OCI-LY7 (cell line): Measurements from ENCODE around the gene PXDN. TPM values are rescaled to one million over a fixed set of nuclear protein-coding genes. Genes with fewer than 3 reads are reported as not detected.

Source experiments
- BruUV-seq: library from RNA; stranded (reverse); fragments of 400-500 nt; replicated peaks from 2 replicates; lab custom pipeline; 2021; lab: Mats Ljungman, UMichigan
- CTCF ChIA-PET: fragments of 300-600 bp; sonication (Branson Sonifier 250); formaldehyde crosslinking; loops from one replicate; lab custom pipeline; 2022; ENCODE audit warnings: antibody characterized with exemption; ENCODE audit not compliant: unreplicated experiment; lab: Charles Lee
- POLR2A ChIA-PET: fragments of 300-600 bp; sonication (Branson Sonifier 250); formaldehyde crosslinking; loops from one replicate; lab custom pipeline; 2022; ENCODE audit warnings: antibody characterized with exemption; lab: Charles Lee
- DNase-seq: peaks from one replicate; pipeline ENCODE4 v3.0.0-alpha.2; 2015; ENCODE audit warnings: low spot score
- H2AFZ ChIP-seq: fragments of 200-600 bp; sonication (generic), shearing (Covaris generic); 2 replicates; pipeline ENCODE4 v1.6.1; 2014; ENCODE audit warnings: mild to moderate bottlenecking, antibody characterized with exemption, low read length, moderate library complexity
- H3K27ac ChIP-seq: fragments of 200-600 bp; sonication (generic); 2 replicates; pipeline ENCODE4 v1.5.1; 2014; ENCODE audit warnings: mixed run types, low read depth, mild to moderate bottlenecking, moderate library complexity, low read length, inconsistent platforms; ENCODE audit not compliant: poor library complexity, severe bottlenecking
- H3K36me3 ChIP-seq: fragments of 200-600 bp; sonication (generic); 2 replicates; pipeline ENCODE4 v1.6.1; 2014; ENCODE audit warnings: mild to moderate bottlenecking, antibody characterized with exemption, low read length, moderate library complexity, mixed read lengths; ENCODE audit not compliant: insufficient read depth
- H3K4me1 ChIP-seq: fragments of 200-600 bp; sonication (generic); 2 replicates; pipeline ENCODE4 v1.5.1; 2014; ENCODE audit warnings: mild to moderate bottlenecking, low read length; ENCODE audit not compliant: insufficient read depth, poor library complexity, severe bottlenecking
- H3K4me2 ChIP-seq: fragments of 200-600 bp; sonication (generic); 2 replicates; pipeline ENCODE4 v1.6.1; 2014; ENCODE audit warnings: mild to moderate bottlenecking, low read length
- H3K4me3 ChIP-seq: fragments of 200-600 bp; sonication (generic); 2 replicates; pipeline ENCODE4 v1.5.1; 2014; ENCODE audit warnings: mild to moderate bottlenecking, low read depth, low read length; ENCODE audit not compliant: poor library complexity, severe bottlenecking
- H3K79me2 ChIP-seq: fragments of 200-600 bp; sonication (generic); 2 replicates; pipeline ENCODE4 v1.6.1; 2016; ENCODE audit warnings: low read depth, mild to moderate bottlenecking, low read length, moderate library complexity, mixed read lengths; ENCODE audit not compliant: insufficient read depth
- H3K9me2 ChIP-seq: fragments of 200-600 bp; sonication (generic); 2 replicates; pipeline ENCODE4 v1.6.1; 2016; ENCODE audit warnings: mild to moderate bottlenecking, low read length, mixed read lengths; ENCODE audit not compliant: insufficient read depth
- H3K9me3 ChIP-seq: fragments of 200-600 bp; sonication (generic); 2 replicates; pipeline ENCODE4 v1.6.1; 2014; ENCODE audit warnings: mild to moderate bottlenecking, mixed run types, low read length, mixed read lengths
- H4K20me1 ChIP-seq: fragments of 200-600 bp; sonication (generic); 2 replicates; pipeline ENCODE4 v1.6.1; 2014; ENCODE audit warnings: mild to moderate bottlenecking, antibody characterized with exemption, low read length, moderate library complexity, mixed read lengths; ENCODE audit not compliant: insufficient read depth
- EZH2phosphoT487 ChIP-seq: fragments of 200-600 bp; sonication (generic); IDR thresholded peaks from 2 replicates; pipeline ENCODE4 v1.6.1; 2018; ENCODE audit warnings: low read depth, borderline replicate concordance, mild to moderate bottlenecking, mixed run types, antibody characterized with exemption, low read length, moderate library complexity, mixed read lengths
- intact Hi-C: fragments of 100-400 bp; cut with micrococcal nuclease; formaldehyde crosslinking; loops from one replicate; pipeline ENCODE4 v1.10.0; 2022; ENCODE audit not compliant: unreplicated experiment
- total RNA-seq, 2 experiments: library from RNA; depleted of rRNA in 1 of 2; stranded (reverse); fragments of >200 nt in 1 of 2; shearing (Covaris generic) in 1 of 2; gene quantifications; 2 replicates each; pipeline ENCODE4 v1.2.3, GENCODE V29; 2014 to 2022
- TF ChIP-seq, protein P1 (sequence below): fragments of 200-600 bp; sonication (generic); conservative IDR thresholded peaks from 2 replicates; pipeline ENCODE4 v1.5.1; 2014; ENCODE audit warnings: mild to moderate bottlenecking, antibody characterized with exemption, low read length, moderate library complexity, mixed read lengths

Gene PXDN
- total RNA-seq, 2 experiments from 2014 or later, result not detected

DNA sequence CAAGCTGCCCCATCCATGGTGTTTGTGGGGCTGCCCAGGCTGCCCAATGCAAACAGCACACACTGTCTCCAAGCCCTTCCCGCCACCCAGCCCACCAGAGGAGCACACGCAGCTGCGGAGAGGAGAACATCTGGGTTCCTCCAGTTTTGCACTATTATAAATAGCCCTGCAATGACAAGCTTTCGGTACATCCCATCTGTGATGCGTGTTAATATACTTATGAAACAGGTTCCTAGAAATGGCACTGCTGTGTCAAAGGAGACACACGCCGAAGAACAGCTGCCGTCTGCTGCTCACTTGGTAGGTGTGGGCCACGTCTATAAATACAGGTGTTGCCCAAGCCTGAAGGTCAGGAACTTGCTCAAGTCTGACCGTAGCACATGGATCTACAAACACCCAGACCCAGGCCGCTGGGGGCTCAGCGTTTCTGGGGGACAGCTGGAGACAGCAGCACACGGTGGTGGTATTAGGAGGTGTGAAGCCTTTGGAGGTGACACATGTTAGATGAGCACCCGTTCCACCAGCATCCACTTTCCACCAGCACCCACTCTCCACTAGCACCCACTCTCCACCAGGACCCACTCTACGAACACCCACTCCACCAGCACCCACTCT, 34.3 kb downstream of the PXDN start:
- POLR2A ChIA-PET, result no interaction called here
- no peaks in the 10 kb centered on the region for H4K20me1 ChIP-seq
- H3K79me2 ChIP-seq, result no peaks in the 10 kb centered on the region
- no peak overlapping the region for H3K4me2 ChIP-seq
- BruUV-seq, result no TSS peak
- no peak overlapping the region for H3K27ac ChIP-seq
- TF ChIP-seq EZH2phosphoT487, result no peak
- TF ChIP-seq, protein P1, sequence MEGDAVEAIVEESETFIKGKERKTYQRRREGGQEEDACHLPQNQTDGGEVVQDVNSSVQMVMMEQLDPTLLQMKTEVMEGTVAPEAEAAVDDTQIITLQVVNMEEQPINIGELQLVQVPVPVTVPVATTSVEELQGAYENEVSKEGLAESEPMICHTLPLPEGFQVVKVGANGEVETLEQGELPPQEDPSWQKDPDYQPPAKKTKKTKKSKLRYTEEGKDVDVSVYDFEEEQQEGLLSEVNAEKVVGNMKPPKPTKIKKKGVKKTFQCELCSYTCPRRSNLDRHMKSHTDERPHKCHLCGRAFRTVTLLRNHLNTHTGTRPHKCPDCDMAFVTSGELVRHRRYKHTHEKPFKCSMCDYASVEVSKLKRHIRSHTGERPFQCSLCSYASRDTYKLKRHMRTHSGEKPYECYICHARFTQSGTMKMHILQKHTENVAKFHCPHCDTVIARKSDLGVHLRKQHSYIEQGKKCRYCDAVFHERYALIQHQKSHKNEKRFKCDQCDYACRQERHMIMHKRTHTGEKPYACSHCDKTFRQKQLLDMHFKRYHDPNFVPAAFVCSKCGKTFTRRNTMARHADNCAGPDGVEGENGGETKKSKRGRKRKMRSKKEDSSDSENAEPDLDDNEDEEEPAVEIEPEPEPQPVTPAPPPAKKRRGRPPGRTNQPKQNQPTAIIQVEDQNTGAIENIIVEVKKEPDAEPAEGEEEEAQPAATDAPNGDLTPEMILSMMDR, result no peak
- H3K4me3 ChIP-seq, result no peak overlapping the region
- no peaks in the 10 kb centered on the region for H3K9me3 ChIP-seq
- H2AFZ ChIP-seq, result no peak overlapping the region
- no peaks in the 10 kb centered on the region for H3K36me3 ChIP-seq
- no peaks in the 10 kb centered on the region for H3K4me1 ChIP-seq
- CTCF ChIA-PET, result no interaction called here
- intact Hi-C loops, result no loop called here
- H3K9me2 ChIP-seq, result no peaks in the 10 kb centered on the region
- no peak for DNase-seq

DNA sequence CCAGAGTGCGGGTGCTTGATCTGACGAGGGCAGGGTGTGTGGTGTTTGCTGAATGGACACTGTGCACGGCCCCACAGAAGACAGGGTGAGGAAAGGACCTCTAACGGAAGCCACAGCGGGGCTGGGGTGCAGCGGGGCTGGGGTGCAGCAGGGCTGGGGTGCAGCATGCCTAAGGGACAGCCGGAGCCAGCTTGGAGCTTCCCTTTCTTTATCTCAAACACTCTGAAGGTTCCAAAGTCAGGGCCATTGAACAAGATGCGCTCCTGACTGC, 35.0 kb downstream of the PXDN start:
- intact Hi-C loops, result no loop called here
- TF ChIP-seq, protein P1, result no peak
- no peak for TF ChIP-seq EZH2phosphoT487
- Histone ChIP-seq H2AFZ (no peak overlapping the region), H3K27ac (no peak overlapping the region), H3K9me3 (no peaks in the 10 kb centered on the region), H3K4me2 (no peak overlapping the region), H3K79me2 (no peaks in the 10 kb centered on the region), H4K20me1 (no peaks in the 10 kb centered on the region), H3K36me3 (no peaks in the 10 kb centered on the region), H3K4me3 (no peak overlapping the region), H3K4me1 (no peaks in the 10 kb centered on the region), H3K9me2 (no peaks in the 10 kb centered on the region)
- ChIA-PET POLR2A (no interaction called here), CTCF (no interaction called here)
- no TSS peak for BruUV-seq
- DNase-seq, result no peak

DNA sequence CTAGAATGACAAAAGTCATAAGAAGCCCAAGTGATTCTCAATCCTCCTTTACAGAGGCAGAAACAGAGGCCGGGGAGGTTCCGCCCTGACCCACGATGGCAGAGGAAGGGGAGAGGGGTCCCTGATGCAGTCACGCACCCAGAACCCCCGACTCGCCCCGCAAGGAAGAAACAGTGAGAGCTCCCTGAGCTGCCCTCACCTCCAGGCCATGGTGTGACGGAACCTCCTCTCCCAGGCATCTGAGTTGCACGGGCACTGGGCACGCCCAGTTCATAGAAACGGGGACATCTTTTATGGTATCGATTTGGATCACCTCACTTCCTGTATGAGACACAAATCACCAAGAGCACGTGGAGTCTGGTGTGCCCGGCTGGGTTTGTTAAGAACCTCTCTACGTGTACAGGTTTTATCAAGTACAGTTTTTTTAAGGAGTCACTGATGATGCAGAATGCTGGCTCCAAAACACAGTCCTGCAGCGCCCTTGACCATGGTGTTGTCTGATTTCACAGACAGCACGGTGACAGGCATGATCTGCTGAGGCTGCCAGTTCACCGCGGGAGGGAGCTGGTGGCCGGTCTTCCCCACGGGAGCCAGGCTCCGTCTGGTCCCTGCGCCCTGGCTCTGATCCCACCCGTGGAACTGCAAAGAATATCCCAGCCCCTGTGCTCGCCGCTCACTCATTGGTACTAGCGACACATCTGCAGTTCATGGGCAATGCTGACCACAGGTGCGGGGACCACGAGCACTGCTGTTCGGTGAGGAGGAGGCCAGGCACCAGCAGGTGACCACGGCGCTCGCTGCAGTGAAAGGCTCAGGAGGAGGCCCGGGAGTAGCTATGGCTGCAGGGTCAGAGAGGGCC, 35.6 kb downstream of the PXDN start:
- intact Hi-C loops, result no loop called here

More for the DNA sequence above, 35.6 kb downstream of the PXDN start:
- Histone ChIP-seq H3K4me2 (no peak overlapping the region), H3K9me3 (no peaks in the 10 kb centered on the region), H3K36me3 (no peaks in the 10 kb centered on the region), H2AFZ (no peak overlapping the region), H3K4me3 (no peak overlapping the region), H3K27ac (no peak overlapping the region), H3K79me2 (no peaks in the 10 kb centered on the region), H3K9me2 (no peaks in the 10 kb centered on the region), H3K4me1 (no peaks in the 10 kb centered on the region), H4K20me1 (no peaks in the 10 kb centered on the region)
- DNase-seq, result no peak
- BruUV-seq, result no TSS peak
- ChIA-PET POLR2A (no interaction called here), CTCF (no interaction called here)
- TF ChIP-seq EZH2phosphoT487, result no peak
- TF ChIP-seq, protein P1, result no peak
